GM18517 (cell line): ENCODE measurements around the gene HOXC9.

Source experiments
- ATAC-seq: cut with Tn5 transposase; IDR thresholded peaks from one replicate; pipeline ENCODE4 v1.9.1; 2021; ENCODE audit warnings: mild to moderate bottlenecking, moderate library complexity; ENCODE audit not compliant: unreplicated experiment

HOXC9 gene

GRCh38 chr12:54024581-54025305, 24.8 kb downstream of the HOXC9 start:
- no peak for ATAC-seq

DNA sequence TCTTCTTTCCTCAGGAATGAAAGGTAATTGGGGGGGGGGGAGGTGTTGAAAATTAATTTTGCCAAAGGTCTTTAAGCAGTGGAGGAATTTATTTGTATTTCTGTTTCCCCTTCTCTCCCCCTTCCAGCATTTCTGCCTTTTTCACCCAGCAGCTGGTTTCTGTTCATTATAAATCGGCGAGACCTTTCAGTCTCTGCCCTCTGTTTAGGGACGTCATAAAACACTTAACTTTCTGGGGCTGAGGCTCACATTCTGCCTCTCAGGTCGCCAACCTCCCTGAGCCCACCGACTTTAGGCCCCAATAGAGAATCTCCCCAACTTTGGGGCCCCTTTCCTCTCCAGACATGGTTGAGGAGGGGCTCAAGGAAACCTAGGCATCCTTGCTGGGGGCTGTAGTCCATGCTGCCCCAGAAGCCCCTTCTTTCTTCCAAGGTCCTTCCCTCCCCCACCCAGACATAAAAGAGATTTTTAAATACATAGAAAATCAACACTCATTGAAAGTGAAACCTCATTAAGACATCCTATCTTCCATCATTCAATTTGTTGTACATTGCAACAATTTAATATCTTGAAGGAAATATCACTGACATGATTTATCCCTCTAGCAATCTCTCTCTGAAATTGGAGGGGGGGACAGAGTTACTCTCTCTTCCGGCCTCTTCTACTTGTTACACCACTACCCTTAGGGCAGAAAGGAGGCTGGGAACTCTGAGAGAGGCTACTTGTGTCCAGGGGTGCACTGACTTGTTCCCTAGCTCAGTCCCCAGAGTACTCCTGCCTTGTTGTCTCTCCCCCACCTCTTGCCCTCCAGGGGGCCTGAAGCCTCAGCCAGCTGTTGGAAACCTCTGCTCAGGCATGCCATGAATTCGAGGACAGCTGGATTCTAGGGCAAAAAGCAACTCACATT, 25.8 kb downstream of the HOXC9 start:
- no peak for ATAC-seq

DNA sequence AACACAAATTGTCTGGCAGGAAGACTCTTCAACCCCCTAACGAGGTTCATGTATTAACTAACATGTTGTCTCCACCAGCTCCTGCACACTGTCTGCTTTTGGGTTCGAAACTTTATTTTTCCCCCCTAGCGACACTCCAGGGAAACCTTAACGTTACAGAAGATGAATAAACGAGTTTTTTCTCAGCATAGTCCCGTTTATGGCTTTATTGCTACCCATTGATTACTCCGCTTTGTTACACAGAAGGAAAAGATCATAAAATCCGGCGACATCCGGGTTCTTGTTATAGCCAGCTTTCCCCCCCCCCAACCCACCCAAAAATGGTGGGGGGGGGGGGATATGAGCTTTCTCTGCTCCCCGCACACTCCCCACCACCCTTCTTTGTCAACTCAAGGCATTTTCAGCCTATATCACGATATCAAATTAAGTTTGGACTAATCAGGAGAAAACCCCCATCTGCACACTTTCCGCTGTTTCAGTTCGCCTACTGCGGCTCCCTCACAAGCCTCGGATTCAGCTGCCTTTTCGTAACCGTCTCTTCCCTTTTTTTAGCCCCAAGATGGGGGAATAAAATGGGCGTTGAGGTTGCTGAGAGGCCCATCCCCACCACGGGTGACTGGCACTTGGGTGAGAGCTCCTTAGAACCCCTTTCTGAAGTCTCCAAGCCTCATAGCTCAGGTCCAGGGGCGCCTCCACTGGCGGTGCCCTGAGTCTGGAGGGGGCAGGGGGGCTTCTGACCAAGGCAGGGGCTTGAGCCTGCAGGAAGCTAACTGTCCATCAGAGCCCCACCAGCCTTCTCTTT, 26.9 kb downstream of the HOXC9 start:
- no peak for ATAC-seq

DNA sequence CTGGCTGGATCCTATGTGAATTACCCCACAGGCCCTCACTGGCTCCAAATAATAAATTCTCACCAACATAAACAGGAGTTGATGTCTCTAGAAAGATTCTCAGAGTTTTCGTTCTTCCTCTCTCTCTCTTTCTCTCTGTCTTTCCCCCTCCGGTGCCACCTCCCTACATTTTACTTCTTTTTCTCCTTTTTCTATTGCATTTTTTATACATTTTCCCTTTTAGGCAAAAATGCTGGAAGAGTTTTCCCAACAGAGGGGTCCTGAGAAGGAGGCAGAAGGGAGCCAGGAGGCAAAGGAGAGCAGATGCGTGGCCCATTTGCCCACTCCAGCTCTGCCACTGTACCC, 27.5 kb downstream of the HOXC9 start:
- no peak for ATAC-seq

GRCh38 chr12:54028314-54029201, 28.6 kb downstream of the HOXC9 start, which contains the start of gene HOXC6:
Gene HOXC6 (plus strand): TSS chr12:54028440. CDS start chr12:54028522, 82 bp downstream.
- ATAC-seq: no peak

DNA sequence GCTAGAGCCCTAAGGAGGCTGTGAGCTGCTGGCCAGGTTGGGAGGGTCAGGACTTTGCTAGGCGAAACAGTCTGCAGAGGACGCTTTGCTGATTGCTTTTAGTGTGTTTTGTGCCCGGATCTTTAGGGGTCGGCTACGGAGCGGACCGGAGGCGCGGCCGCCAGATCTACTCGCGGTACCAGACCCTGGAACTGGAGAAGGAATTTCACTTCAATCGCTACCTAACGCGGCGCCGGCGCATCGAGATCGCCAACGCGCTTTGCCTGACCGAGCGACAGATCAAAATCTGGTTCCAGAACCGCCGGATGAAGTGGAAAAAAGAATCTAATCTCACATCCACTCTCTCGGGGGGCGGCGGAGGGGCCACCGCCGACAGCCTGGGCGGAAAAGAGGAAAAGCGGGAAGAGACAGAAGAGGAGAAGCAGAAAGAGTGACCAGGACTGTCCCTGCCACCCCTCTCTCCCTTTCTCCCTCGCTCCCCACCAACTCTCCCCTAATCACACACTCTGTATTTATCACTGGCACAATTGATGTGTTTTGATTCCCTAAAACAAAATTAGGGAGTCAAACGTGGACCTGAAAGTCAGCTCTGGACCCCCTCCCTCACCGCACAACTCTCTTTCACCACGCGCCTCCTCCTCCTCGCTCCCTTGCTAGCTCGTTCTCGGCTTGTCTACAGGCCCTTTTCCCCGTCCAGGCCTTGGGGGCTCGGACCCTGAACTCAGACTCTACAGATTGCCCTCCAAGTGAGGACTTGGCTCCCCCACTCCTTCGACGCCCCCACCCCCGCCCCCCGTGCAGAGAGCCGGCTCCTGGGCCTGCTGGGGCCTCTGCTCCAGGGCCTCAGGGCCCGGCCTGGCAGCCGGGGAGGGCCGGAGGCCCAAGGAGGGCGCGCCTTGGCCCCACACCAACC, 29.8 kb downstream of the HOXC9 start:
- no peak for ATAC-seq

DNA sequence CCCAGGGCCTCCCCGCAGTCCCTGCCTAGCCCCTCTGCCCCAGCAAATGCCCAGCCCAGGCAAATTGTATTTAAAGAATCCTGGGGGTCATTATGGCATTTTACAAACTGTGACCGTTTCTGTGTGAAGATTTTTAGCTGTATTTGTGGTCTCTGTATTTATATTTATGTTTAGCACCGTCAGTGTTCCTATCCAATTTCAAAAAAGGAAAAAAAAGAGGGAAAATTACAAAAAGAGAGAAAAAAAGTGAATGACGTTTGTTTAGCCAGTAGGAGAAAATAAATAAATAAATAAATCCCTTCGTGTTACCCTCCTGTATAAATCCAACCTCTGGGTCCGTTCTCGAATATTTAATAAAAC, 30.5 kb downstream of the HOXC9 start:
- no peak for ATAC-seq

GRCh38 chr12:54030889-54031471, 31.0 kb downstream of the HOXC9 start:
- ATAC-seq: no peak

DNA sequence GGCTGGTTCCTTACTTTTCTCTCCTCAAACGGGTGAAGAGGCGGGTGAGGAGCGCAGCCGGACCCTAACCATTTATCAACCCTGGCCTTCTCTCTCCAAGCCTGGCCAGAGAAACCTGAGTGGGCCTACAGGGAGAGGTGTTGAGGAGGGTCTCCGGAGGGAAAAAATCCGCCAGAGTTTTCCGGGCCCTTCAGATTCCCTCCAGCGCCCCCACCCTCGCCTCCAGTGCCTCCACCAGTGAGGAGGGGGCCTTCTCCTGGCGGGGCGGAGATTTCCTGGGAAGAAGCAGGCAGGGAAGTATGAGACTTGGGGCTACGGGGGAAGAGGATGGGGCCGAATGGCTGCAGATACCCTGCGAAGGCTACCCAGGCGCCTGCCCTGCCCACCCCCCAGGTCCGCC, 31.5 kb downstream of the HOXC9 start:
- no peak for ATAC-seq

- ATAC-seq: no peak
Observed at GRCh38 chr12:54032086-54032619, 32.2 kb downstream of the HOXC9 start.

GRCh38 chr12:54032627-54033100, 32.7 kb downstream of the HOXC9 start, which contains the start of gene HOXC5:
Gene HOXC5 (plus strand): TSS chr12:54033050. CDS start chr12:54033123, 73 bp downstream.
- no peak for ATAC-seq

DNA sequence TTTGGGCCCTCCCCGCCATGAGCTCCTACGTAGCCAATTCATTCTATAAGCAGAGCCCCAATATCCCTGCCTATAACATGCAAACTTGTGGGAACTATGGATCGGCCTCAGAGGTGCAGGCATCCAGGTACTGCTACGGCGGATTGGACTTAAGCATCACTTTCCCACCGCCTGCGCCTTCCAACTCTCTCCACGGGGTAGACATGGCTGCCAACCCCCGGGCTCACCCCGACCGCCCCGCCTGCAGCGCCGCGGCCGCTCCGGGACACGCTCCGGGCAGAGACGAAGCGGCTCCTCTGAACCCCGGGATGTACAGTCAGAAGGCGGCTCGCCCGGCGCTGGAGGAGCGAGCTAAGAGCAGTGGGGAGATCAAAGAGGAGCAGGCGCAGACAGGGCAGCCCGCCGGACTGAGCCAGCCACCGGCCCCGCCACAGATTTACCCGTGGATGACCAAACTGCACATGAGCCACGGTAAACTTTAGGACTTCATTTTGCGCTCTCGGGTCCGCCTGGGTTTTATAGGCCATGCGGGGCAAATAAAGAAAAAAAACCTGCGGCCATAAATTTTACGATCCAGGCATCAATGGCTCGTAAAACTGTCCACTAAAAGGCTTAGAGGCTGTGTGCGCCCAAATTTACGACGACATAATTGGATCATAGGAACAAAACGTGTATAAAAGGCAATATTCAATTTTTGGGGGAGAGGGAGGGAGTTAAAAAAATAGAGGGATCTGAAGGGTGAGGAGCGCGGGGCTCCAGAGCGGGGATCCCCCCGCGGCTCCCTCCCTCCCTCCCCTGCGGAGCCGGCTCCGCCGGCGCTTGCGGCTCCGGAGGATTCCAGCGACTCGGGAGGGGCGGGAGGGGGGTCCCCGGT, 33.4 kb downstream of the HOXC9 start:
- ATAC-seq: no peak

GRCh38 chr12:54033980-54034784, 34.2 kb downstream of the HOXC9 start:
- no peak for ATAC-seq

- ATAC-seq: no peak
Observed at GRCh38 chr12:54034785-54035310, 34.9 kb downstream of the HOXC9 start.

GRCh38 chr12:54035568-54036264, 35.8 kb downstream of the HOXC9 start:
- ATAC-seq: no peak
